ENCODE measurements around the gene UTP14A. TPM values are rescaled to one million over a fixed set of nuclear protein-coding genes. Genes with fewer than 3 reads are reported as not detected.

UTP14A gene
- total and polyA plus RNA-seq, 2 experiments from 2014 or later, result 13.3 to 15.9 TPM

DNA sequence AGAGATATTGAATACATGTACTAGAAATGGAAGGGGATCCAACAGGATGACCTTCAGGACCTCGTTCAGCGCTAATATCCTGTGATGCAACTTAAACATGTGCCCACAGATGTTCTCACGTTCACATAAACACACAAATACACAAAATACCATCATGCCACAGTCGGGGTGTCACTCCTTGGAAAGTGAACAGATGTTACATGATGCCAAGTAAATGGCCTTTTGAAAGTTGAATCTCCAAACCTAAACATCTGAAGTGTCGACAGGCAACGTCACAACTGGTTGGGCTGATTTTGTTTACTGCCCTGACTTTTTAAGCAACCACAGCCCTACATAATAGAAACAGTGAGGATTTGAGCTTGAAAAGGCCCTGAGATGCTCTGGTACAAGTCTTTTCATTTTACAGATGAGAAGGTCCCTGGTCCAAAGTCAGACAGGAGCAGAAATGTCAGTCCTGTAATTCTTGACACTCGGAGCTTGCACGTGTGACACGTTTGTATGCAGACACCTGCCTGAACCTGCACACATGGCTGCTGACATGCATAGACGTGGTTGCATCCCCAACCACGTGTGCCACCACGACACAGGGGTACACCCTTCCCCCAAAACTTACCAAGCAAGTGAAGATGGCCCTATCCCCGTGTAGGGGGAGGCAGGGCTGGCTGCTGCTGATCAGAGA lies 53.0 kb downstream of the UTP14A start:
- no peak for DNase-seq
- Histone ChIP-seq H3K9ac (no peak overlapping the region), H3K79me2 (ENCODE audit: insufficient read depth) (no peaks in the 10 kb centered on the region), H4K20me1 (ENCODE audit: insufficient read depth) (no peaks in the 10 kb centered on the region), H3K4me3 (no peak overlapping the region), H3K4me1 (ENCODE audit: insufficient read depth) (no peaks in the 10 kb centered on the region), H3K9me3 (ENCODE audit: low read depth) (no peaks in the 10 kb centered on the region), H3K9me2 (ENCODE audit: insufficient read depth) (no peaks in the 10 kb centered on the region), H3K27ac (no peak overlapping the region), H2AFZ (no peak overlapping the region), H3K36me3 (ENCODE audit: low read depth) (no peaks in the 10 kb centered on the region), H3F3A (ENCODE audit: insufficient read depth) (no peaks in the 10 kb centered on the region), H3K27me3 (replicated peaks; ENCODE audit: insufficient read depth) (no peaks in the 10 kb centered on the region), H3K4me2 (ENCODE audit: unreplicated experiment) (no peak overlapping the region)
- no peak for TF ChIP-seq EZH2phosphoT487 (IDR thresholded peaks at IDR 0.05; ENCODE audit: insufficient read depth, low read depth)
- no peak for TF ChIP-seq EZH2 (IDR thresholded peaks at IDR 0.05; ENCODE audit: insufficient read depth, poor library complexity, severe bottlenecking)
- in situ Hi-C loops (cut with MboI), result no loop called here
- 39 to 55% methylated on average over 7 to 13 of the region's 13 CpGs for WGBS, 2 experiments (ENCODE audit: low coverage in 1 of 2, low lambda C conversion rate in 2 of 2, missing lambda C conversion rate in 2 of 2)

DNA sequence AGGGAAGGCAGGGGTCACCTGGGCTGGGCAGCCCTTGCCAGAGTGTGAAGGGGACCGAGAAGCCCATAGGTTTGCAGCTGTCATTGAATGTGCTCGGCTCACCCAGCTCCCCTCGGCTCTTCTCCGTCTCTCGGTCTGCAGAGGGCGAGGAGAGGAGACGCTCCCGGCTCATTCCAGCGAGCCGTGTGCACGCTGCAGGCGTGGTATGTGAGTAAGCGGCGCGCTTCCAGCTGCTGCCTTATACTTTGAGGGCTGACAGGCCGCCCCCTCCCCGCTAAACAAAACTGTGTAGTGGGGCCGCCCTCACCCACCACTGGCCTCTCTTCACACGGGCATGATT lies 53.5 kb downstream of the UTP14A start:
- no peaks in the 10 kb centered on the region for H3K9me3 ChIP-seq (ENCODE audit: low read depth)
- H3K36me3 ChIP-seq (ENCODE audit: low read depth), result no peaks in the 10 kb centered on the region
- no peaks in the 10 kb centered on the region for H3K79me2 ChIP-seq (ENCODE audit: insufficient read depth)
- no peaks in the 10 kb centered on the region for H3F3A ChIP-seq (ENCODE audit: insufficient read depth)
- H3K9ac ChIP-seq, result no peak overlapping the region
- in situ Hi-C loops (cut with MboI), result no loop called here
- H3K27ac ChIP-seq, result no peak overlapping the region
- H3K4me1 ChIP-seq (ENCODE audit: insufficient read depth), result no peaks in the 10 kb centered on the region
- TF ChIP-seq EZH2 (IDR thresholded peaks at IDR 0.05; ENCODE audit: insufficient read depth, poor library complexity, severe bottlenecking) (no peak), EZH2phosphoT487 (IDR thresholded peaks at IDR 0.05; ENCODE audit: insufficient read depth, low read depth) (no peak)
- H3K9me2 ChIP-seq (ENCODE audit: insufficient read depth), result no peaks in the 10 kb centered on the region
- H3K27me3 ChIP-seq (replicated peaks; ENCODE audit: insufficient read depth), result no peaks in the 10 kb centered on the region
- H3K4me2 ChIP-seq (ENCODE audit: unreplicated experiment), result peak overlapping the region; percentile 28
- peak; percentile 66 for DNase-seq
- 0% methylated on average over 3 of the region's 19 CpGs for WGBS, 2 experiments (ENCODE audit: low coverage in 1 of 2, low lambda C conversion rate in 2 of 2, missing lambda C conversion rate in 2 of 2)
- no peaks in the 10 kb centered on the region for H4K20me1 ChIP-seq (ENCODE audit: insufficient read depth)
- H2AFZ ChIP-seq, result no peak overlapping the region
- H3K4me3 ChIP-seq, result no peak overlapping the region

DNA sequence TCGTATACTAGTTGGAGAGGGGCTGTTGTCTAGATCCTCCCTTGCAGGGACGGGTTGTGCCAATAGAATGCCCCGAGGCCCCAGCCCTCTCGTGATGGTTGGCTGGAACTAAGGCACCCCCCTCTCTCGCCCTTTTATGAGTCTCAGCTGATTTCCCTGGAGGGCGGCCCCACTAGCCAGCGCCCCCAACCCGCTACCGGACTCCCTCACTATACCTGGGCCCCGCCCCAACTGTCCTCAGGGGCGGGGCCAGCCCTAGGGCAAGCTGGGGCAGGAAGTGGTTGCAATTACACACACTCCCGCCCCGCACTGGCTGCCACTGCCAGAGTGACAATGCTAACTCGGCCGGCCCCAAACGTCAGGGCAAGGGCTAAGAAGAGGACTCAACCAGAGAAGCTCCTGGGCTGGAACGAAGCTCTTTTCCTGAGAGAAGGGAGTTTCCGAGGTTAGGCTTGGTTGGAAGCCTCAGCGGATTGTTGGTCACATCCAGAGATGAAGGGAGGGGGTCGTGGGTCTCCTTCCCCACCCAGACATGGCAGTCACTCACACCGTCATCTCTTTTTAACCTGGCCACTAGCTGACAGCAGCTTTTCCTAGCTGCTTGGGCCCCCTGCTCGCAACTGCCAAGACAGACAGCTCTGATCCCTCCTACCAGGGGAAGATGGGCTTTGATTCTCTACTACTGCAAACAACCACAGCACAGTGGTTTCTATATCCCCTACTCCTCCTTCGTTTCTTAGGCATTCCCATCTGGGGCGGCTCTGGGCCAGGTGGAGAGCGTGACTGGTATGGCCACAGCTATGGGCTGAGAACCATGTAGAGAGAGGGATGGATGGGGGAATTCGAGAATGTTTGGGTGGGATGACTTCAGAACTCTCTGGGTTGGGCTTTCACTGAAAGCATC lies 55.5 kb downstream of the UTP14A start:
- no peak overlapping the region for H3K27ac ChIP-seq

GRCh38 chrX:129963729-129964128 lies 57.8 kb downstream of the UTP14A start:
- no peak overlapping the region for H3K4me2 ChIP-seq (ENCODE audit: unreplicated experiment)
- H3K79me2 ChIP-seq (ENCODE audit: insufficient read depth), result no peaks in the 10 kb centered on the region
- no peak for DNase-seq
- no peaks in the 10 kb centered on the region for H3F3A ChIP-seq (ENCODE audit: insufficient read depth)
- no peak overlapping the region for H3K4me3 ChIP-seq
- H3K9me3 ChIP-seq (ENCODE audit: low read depth), result no peaks in the 10 kb centered on the region
- no peak overlapping the region for H3K9ac ChIP-seq
- no peaks in the 10 kb centered on the region for H3K4me1 ChIP-seq (ENCODE audit: insufficient read depth)
- H3K9me2 ChIP-seq (ENCODE audit: insufficient read depth), result no peaks in the 10 kb centered on the region
- no peak overlapping the region for H3K27ac ChIP-seq
- no peaks in the 10 kb centered on the region for H3K27me3 ChIP-seq (replicated peaks; ENCODE audit: insufficient read depth)
- H4K20me1 ChIP-seq (ENCODE audit: insufficient read depth), result no peaks in the 10 kb centered on the region
- H2AFZ ChIP-seq, result no peak overlapping the region
- no peaks in the 10 kb centered on the region for H3K36me3 ChIP-seq (ENCODE audit: low read depth)
- in situ Hi-C loops (cut with MboI), result no loop called here
- WGBS, 2 experiments (ENCODE audit: low coverage in 1 of 2, low lambda C conversion rate in 2 of 2, missing lambda C conversion rate in 2 of 2), result 92 to 100% methylated on average over 5 to 8 of the region's 8 CpGs
- TF ChIP-seq EZH2 (IDR thresholded peaks at IDR 0.05; ENCODE audit: insufficient read depth, poor library complexity, severe bottlenecking), result no peak
- no peak for TF ChIP-seq EZH2phosphoT487 (IDR thresholded peaks at IDR 0.05; ENCODE audit: insufficient read depth, low read depth)

More for the DNA sequence above, 55.5 kb downstream of the UTP14A start:
- no peaks in the 10 kb centered on the region for H3K4me1 ChIP-seq (ENCODE audit: insufficient read depth)
- H2AFZ ChIP-seq, result no peak overlapping the region
- TF ChIP-seq EZH2phosphoT487 (IDR thresholded peaks at IDR 0.05; ENCODE audit: insufficient read depth, low read depth) (no peak), EZH2 (IDR thresholded peaks at IDR 0.05; ENCODE audit: insufficient read depth, poor library complexity, severe bottlenecking) (no peak)
- no peaks in the 10 kb centered on the region for H4K20me1 ChIP-seq (ENCODE audit: insufficient read depth)
- no peak overlapping the region for H3K9ac ChIP-seq
- in situ Hi-C loops (cut with MboI), result no loop called here
- H3K9me3 ChIP-seq (ENCODE audit: low read depth), result no peaks in the 10 kb centered on the region
- no peaks in the 10 kb centered on the region for H3K79me2 ChIP-seq (ENCODE audit: insufficient read depth)
- peak; percentile 12 for DNase-seq
- H3K36me3 ChIP-seq (ENCODE audit: low read depth), result no peaks in the 10 kb centered on the region
- no peak overlapping the region for H3K4me2 ChIP-seq (ENCODE audit: unreplicated experiment)
- H3K27me3 ChIP-seq (replicated peaks; ENCODE audit: insufficient read depth), result no peaks in the 10 kb centered on the region
- no peaks in the 10 kb centered on the region for H3F3A ChIP-seq (ENCODE audit: insufficient read depth)
- 58 to 62% methylated on average over 9 to 21 of the region's 26 CpGs for WGBS, 2 experiments (ENCODE audit: low coverage in 1 of 2, low lambda C conversion rate in 2 of 2, missing lambda C conversion rate in 2 of 2)
- no peaks in the 10 kb centered on the region for H3K9me2 ChIP-seq (ENCODE audit: insufficient read depth)
- H3K4me3 ChIP-seq, result no peak overlapping the region

Measured in GM23248 (cell line).